Coronary artery (tissue), 2 donors: Measurements from ENCODE around the gene RAPGEF2.
"Not testable (repeated sequence)": the region's sequence is repeated elsewhere in the genome, so short reads cannot be mapped to it uniquely, and the experiment has no call there.

ENCODE experiments used
- DNase-seq: peaks from one replicate; pipeline ENCODE4 v3.0.0-alpha.2; 2017; ENCODE audit warnings: low spot score
- H3K27ac ChIP-seq, 2 donors: fragments of 200-600 bp; sonication (generic); one replicate each; pipeline ENCODE4 v1.5.1; 2016 to 2019
- H3K4me3 ChIP-seq: fragments of 200-600 bp; sonication (generic); 2 replicates; pipeline ENCODE4 v1.5.1; 2016; ENCODE audit warnings: mild to moderate bottlenecking, moderate library complexity
- TF ChIP-seq, protein P1 (sequence below): fragments of 200-600 bp; sonication (generic); IDR thresholded peaks from one replicate; pipeline ENCODE4 v1.5.1; 2019; ENCODE audit warnings: antibody characterized with exemption

The RAPGEF2 gene

DNA sequence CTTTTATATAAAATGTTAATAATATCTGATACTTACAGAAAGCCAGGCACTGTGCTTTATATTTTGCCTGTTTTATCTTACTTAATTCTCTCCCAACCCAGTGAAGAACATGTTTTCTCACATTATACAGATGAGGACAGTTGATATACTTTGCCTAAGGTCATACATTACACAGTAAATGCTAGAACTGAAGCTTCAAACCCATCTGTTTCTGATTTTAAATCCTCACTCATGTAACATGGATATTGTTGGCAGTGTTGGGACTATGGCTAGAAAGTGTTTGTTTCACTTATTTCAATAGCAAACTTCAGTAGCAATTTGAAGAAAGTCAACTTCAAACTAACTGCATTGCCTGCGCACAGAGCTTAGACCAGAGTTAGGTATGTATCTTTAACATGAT lies 57.4 kb downstream of the RAPGEF2 start:
- DNase-seq, result no peak
- Histone ChIP-seq H3K27ac (no peak overlapping the region), H3K4me3 (no peak overlapping the region)
- TF ChIP-seq, protein P1, sequence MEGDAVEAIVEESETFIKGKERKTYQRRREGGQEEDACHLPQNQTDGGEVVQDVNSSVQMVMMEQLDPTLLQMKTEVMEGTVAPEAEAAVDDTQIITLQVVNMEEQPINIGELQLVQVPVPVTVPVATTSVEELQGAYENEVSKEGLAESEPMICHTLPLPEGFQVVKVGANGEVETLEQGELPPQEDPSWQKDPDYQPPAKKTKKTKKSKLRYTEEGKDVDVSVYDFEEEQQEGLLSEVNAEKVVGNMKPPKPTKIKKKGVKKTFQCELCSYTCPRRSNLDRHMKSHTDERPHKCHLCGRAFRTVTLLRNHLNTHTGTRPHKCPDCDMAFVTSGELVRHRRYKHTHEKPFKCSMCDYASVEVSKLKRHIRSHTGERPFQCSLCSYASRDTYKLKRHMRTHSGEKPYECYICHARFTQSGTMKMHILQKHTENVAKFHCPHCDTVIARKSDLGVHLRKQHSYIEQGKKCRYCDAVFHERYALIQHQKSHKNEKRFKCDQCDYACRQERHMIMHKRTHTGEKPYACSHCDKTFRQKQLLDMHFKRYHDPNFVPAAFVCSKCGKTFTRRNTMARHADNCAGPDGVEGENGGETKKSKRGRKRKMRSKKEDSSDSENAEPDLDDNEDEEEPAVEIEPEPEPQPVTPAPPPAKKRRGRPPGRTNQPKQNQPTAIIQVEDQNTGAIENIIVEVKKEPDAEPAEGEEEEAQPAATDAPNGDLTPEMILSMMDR, result no peak

DNA sequence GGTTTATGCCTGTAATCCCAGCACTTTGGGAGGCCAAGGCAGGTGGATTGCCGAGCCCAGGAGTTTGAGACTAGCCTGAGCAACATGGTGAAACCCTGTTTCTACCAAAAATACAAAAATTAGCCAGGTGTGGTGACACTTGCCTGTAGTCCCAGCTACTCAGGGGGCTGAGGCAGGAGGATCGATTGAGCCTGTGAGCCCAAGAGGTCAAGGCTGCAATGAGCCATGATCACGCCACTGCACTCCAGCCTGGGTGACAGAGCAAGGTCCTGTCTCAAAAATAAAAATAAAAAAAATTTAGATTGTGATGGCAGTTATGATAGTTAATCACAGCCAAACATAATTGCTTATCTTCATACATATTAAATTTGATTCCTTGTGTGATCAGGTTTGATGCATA lies 58.6 kb downstream of the RAPGEF2 start:
- DNase-seq, H3K4me3 ChIP-seq, H3K27ac ChIP-seq: not testable (repeated sequence)

DNA sequence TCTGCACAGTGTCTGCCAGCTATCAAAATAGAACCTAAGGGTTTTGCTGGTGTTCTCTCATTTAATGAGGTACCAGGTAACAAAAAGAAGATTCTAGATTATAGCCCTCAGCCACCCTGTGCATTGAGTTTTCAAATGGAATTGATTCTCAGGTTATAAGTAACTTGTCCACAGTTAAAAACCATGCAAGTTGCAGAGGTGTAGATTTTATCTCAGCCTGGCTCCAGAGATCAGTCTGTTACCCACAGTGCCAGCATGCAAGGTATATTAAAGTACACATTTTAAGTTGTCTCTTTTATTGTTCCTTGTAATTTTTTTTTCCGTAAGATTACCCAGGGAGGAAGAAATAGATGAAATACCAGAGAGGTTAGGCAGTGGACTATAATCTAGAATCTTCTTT lies 59.7 kb downstream of the RAPGEF2 start:
- no peak for DNase-seq
- H3K27ac ChIP-seq, result no peak overlapping the region
- TF ChIP-seq, protein P1, result no peak
- H3K4me3 ChIP-seq, result no peak overlapping the region

DNA sequence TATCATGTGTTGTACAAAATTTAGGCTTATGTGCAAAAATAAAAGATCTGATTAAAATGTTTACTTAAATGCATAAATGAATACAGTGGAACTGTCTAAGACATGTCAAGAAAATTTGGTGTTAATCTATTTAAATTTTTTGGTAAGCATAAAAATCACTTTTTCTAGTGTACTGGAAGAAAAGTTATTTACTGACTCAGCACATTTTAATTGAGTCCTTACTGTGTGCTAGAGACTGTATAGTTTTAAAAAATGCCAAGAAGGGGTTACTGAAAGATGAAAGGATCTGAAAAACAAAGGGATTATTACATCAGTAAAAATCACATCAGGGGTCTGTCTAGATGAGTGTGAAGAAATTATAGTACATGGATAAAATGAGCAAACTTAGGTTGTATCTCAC lies 60.6 kb downstream of the RAPGEF2 start:
- Histone ChIP-seq H3K4me3 (no peak overlapping the region), H3K27ac (no peak overlapping the region)
- no peak for DNase-seq
- TF ChIP-seq, protein P1, result no peak

DNA sequence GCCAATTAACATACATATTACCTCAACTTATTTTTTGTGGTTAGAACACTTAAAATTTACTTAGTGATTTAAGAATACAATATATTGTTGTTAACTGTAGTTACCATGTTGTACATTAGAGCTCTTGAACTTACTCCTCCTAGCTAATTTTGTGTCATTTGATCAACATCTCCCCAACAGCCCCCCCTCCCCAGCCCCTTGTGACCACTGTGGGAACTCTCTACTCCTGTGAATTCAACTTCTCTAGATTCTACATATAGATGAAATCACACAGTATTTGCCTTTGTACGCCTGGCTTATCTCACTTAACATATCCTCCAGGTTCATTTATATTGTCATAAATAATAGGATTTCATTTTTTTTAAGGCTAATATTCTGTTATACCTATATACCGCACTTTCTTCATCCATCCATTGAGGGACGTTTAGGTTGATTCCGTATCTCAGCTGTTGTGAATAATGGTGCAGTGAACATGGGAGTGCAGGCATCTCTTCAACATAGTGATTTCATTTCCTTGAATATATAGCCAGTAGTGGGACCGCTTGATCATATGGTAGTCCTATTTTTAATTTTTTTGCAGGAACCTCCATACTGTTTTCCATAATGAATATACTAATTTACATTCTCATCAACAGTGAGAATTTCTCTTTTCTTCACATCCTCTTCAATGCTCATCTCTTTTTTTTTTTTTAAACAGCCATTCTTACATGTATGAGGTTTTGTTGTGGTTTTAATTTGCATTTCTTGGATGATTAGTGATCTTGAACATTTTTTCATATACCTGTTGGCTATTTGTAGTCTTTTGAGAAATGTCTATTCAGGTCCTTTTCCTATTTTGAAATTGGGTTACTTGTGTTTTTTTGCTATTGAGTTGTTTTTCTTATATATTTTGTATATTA lies 66.8 kb downstream of the RAPGEF2 start:
- no peak for DNase-seq
- TF ChIP-seq, protein P1, result no peak
- H3K4me3 ChIP-seq, result no peak overlapping the region
- no peak overlapping the region for H3K27ac ChIP-seq

DNA sequence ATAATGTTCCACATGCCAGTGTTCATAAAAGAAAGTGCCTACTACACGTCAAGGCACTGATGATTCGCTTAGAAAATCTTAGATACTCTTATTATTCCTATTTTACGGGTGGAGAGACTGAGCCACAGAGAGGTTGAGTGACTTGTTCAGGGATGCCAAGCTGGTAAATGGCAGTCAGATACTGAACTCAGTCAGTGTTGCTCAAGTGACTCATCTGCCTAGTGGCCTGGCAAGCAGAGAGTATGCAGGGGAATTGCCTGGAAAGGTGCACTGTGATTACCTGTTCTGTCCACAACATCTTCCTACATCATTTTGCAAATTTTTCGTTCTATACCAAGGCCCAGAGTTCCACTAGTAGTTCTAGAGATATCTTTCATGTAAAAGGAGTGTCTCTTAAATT lies 68.4 kb downstream of the RAPGEF2 start:
- no peak for DNase-seq
- TF ChIP-seq, protein P1, result no peak
- Histone ChIP-seq H3K27ac (no peak overlapping the region), H3K4me3 (no peak overlapping the region)

DNA sequence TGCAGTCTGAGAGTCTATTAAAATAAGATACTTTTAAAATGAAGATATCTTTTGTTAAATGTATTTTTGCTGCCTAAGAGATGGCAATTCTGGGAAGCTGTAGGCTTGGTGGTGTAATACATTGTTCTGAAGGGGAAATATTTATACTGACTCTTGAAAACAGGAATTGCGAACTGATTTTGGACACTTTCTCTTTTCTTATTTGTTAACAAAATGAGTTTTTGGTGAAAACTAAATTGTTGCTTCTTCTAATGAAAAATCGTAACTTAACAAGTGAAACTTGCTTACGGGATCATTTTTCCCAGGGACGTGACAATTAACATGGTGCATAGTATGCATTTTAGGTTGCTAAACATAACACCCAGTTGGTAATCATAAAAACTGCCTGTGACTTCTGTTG lies 71.0 kb downstream of the RAPGEF2 start:
- Histone ChIP-seq H3K4me3 (peak overlapping the region; percentile 8), H3K27ac (no peak overlapping the region)
- no peak for DNase-seq
- TF ChIP-seq, protein P1, result no peak
